ENCODE data around the gene FOXC2. TPM values are rescaled to one million over a fixed set of nuclear protein-coding genes. Genes with fewer than 3 reads are reported as not detected.

FOXC2 gene
- total and polyA plus RNA-seq, 9 of the 15 experiments (the other 6 are each of a cell fraction or from before 2014, with no cell fraction given), result 0.01 to 0.11 (median 0.10) TPM; not detected in 5

- TF ChIP-seq MGA (IDR thresholded peaks at IDR 0.05) (peak; percentile 59; the same call in 1 of the 2 replicates), TFAM (CRISPR knock-in tag; conservative IDR thresholded peaks at IDR 0.05) (no peak), HNRNPK (IDR thresholded peaks at IDR 0.05; ENCODE audit: low read depth, low read length, poor library complexity, severe bottlenecking) (no peak), HMGN3 (IDR thresholded peaks at IDR 0.05; ENCODE audit: borderline replicate concordance, extremely low read depth, insufficient read length, low read depth, low read length) (no peak)
These were observed 46.1 kb upstream of the FOXC2 start (continued) for GRCh38 chr16:86520317-86521210.
